ENCODE results near the gene RGMA. TPM values are rescaled to one million over a fixed set of nuclear protein-coding genes. Genes with fewer than 3 reads are reported as not detected.

RGMA gene
- 10 to 100 TPM; 22.1 to 55.7 TPM for total RNA-seq

- no peaks in the 10 kb centered on the region for H3K36me3 ChIP-seq
- DNase-seq (ENCODE audit: low spot score) (no peak), ATAC-seq (ENCODE audit: insufficient number of reproducible peaks, low FRiP score, low read depth) (no peak)
- H3K4me3 ChIP-seq: peak within 1 kb of the TSS; percentile 84
- peak within 1 kb of the TSS in 1 of 2 donors; percentile 25 for H3K27ac ChIP-seq
- no peaks in the 10 kb centered on the region for H3K9me3 ChIP-seq
- no peaks in the 10 kb centered on the region for H3K27me3 ChIP-seq (replicated peaks; ENCODE audit: insufficient read depth)
- no peak for TF ChIP-seq CTCF (IDR thresholded peaks at IDR 0.05)
- peaks cover 0 to 10% of the 10 kb centered on the region in 2 donors for H3K4me1 ChIP-seq (ENCODE audit: control insufficient read depth in 1 of 2, low read depth in 2 of 2)
Measured at GRCh38 chr15:93088981-93089726, at the start of gene RGMA. Gene RGMA, minus strand, starts transcription at chr15:93089211. Its CDS starts 279 bp downstream, at chr15:93088932.

- DNase-seq (ENCODE audit: low spot score) (no peak), ATAC-seq (ENCODE audit: insufficient number of reproducible peaks, low FRiP score, low read depth) (no peak)
- no peaks in the 10 kb centered on the region for H3K9me3 ChIP-seq
- no peak overlapping the region for H3K4me3 ChIP-seq
- H3K27me3 ChIP-seq (replicated peaks; ENCODE audit: insufficient read depth): no peaks in the 10 kb centered on the region
- no peak overlapping the region for H3K27ac ChIP-seq
- no peaks in the 10 kb centered on the region for H3K36me3 ChIP-seq
- no peaks in the 10 kb centered on the region for H3K4me1 ChIP-seq (ENCODE audit: control insufficient read depth in 1 of 2, low read depth in 2 of 2)
- TF ChIP-seq CTCF (IDR thresholded peaks at IDR 0.05): no peak
Measured at GRCh38 chr15:93136606-93137005, 47.6 kb upstream of the RGMA start.

GRCh38 chr15:93135997-93136397 lies 47.0 kb upstream of the RGMA start:
- H3K36me3 ChIP-seq: no peaks in the 10 kb centered on the region
- TF ChIP-seq CTCF (IDR thresholded peaks at IDR 0.05): no peak

GRCh38 chr15:93135459-93135858 lies 46.4 kb upstream of the RGMA start:
- Histone ChIP-seq H3K36me3 (no peaks in the 10 kb centered on the region), H3K4me3 (no peak overlapping the region)
- ATAC-seq (ENCODE audit: insufficient number of reproducible peaks, low FRiP score, low read depth): no peak

More at GRCh38 chr15:93135997-93136397, 47.0 kb upstream of the RGMA start:
- Histone ChIP-seq H3K4me1 (ENCODE audit: control insufficient read depth in 1 of 2, low read depth in 2 of 2) (no peaks in the 10 kb centered on the region), H3K4me3 (no peak overlapping the region), H3K27me3 (replicated peaks; ENCODE audit: insufficient read depth) (no peaks in the 10 kb centered on the region), H3K9me3 (no peaks in the 10 kb centered on the region), H3K27ac (no peak overlapping the region)
- ATAC-seq (ENCODE audit: insufficient number of reproducible peaks, low FRiP score, low read depth): no peak
- no peak for DNase-seq (ENCODE audit: low spot score)

More at GRCh38 chr15:93135459-93135858, 46.4 kb upstream of the RGMA start:
- Histone ChIP-seq H3K4me1 (ENCODE audit: control insufficient read depth in 1 of 2, low read depth in 2 of 2) (no peaks in the 10 kb centered on the region), H3K27ac (no peak overlapping the region), H3K9me3 (no peaks in the 10 kb centered on the region), H3K27me3 (replicated peaks; ENCODE audit: insufficient read depth) (no peaks in the 10 kb centered on the region)
- no peak for TF ChIP-seq CTCF (IDR thresholded peaks at IDR 0.05)
- DNase-seq (ENCODE audit: low spot score): no peak

Measured in thoracic aorta (tissue), 2 donors.